ENCODE data around the gene AGXT2.

The AGXT2 gene

GRCh38 chr5:35069188-35069587, 21.4 kb upstream of the AGXT2 start:
- in situ Hi-C loops (cut with MboI; ENCODE audit: low sequenced_read_pairs): no loop called here
- no peak for DNase-seq (ENCODE audit: low spot score in 2 of 2)
- H3K4me3 ChIP-seq: no peak overlapping the region
- no peaks in the 10 kb centered on the region for H3K4me1 ChIP-seq
- H3K9me3 ChIP-seq: no peaks in the 10 kb centered on the region; the same call in 1 of the 2 replicates
- H3K27me3 ChIP-seq (ENCODE audit: low read depth): no peaks in the 10 kb centered on the region
- no peaks in the 10 kb centered on the region for H3K36me3 ChIP-seq (replicated peaks)

GRCh38 chr5:35067985-35068384, 20.2 kb upstream of the AGXT2 start:
- no peak for DNase-seq (ENCODE audit: low spot score in 2 of 2)
- Histone ChIP-seq H3K4me1 (no peaks in the 10 kb centered on the region), H3K27me3 (ENCODE audit: low read depth) (no peaks in the 10 kb centered on the region), H3K36me3 (replicated peaks) (no peaks in the 10 kb centered on the region), H3K4me3 (no peak overlapping the region), H3K9me3 (no peaks in the 10 kb centered on the region)
- in situ Hi-C loops (cut with MboI; ENCODE audit: low sequenced_read_pairs): no loop called here

- no peak for DNase-seq (ENCODE audit: low spot score in 2 of 2)
- Histone ChIP-seq H3K4me3 (no peak overlapping the region), H3K4me1 (no peaks in the 10 kb centered on the region), H3K9me3 (no peaks in the 10 kb centered on the region), H3K36me3 (replicated peaks) (no peaks in the 10 kb centered on the region), H3K27me3 (ENCODE audit: low read depth) (no peaks in the 10 kb centered on the region)
- in situ Hi-C loops (cut with MboI; ENCODE audit: low sequenced_read_pairs): no loop called here
These were observed 18.6 kb upstream of the AGXT2 start for GRCh38 chr5:35066260-35066795.

GRCh38 chr5:35063414-35063813, 15.7 kb upstream of the AGXT2 start:
- no peaks in the 10 kb centered on the region for H3K9me3 ChIP-seq
- no peaks in the 10 kb centered on the region for H3K4me1 ChIP-seq
- H3K4me3 ChIP-seq: no peak overlapping the region
- no peaks in the 10 kb centered on the region for H3K27me3 ChIP-seq (ENCODE audit: low read depth)
- DNase-seq (ENCODE audit: low spot score in 2 of 2): no peak
- in situ Hi-C loops (cut with MboI; ENCODE audit: low sequenced_read_pairs): no loop called here
- H3K36me3 ChIP-seq (replicated peaks): no peaks in the 10 kb centered on the region

GRCh38 chr5:35061211-35061770, 13.5 kb upstream of the AGXT2 start:
- no peaks in the 10 kb centered on the region for H3K4me1 ChIP-seq
- no peak overlapping the region for H3K4me3 ChIP-seq
- in situ Hi-C loops (cut with MboI; ENCODE audit: low sequenced_read_pairs): no loop called here
- DNase-seq (ENCODE audit: low spot score in 2 of 2): no peak
- no peaks in the 10 kb centered on the region for H3K27me3 ChIP-seq (ENCODE audit: low read depth)
- H3K9me3 ChIP-seq: no peaks in the 10 kb centered on the region
- H3K36me3 ChIP-seq (replicated peaks): no peaks in the 10 kb centered on the region

- no peaks in the 10 kb centered on the region for H3K36me3 ChIP-seq (replicated peaks)
- no peaks in the 10 kb centered on the region for H3K27me3 ChIP-seq (ENCODE audit: low read depth)
- H3K4me1 ChIP-seq: no peaks in the 10 kb centered on the region
- in situ Hi-C loops (cut with MboI; ENCODE audit: low sequenced_read_pairs): no loop called here
- H3K4me3 ChIP-seq: no peak overlapping the region
- no peaks in the 10 kb centered on the region for H3K9me3 ChIP-seq
- no peak for DNase-seq (ENCODE audit: low spot score in 2 of 2)
These were observed 12.5 kb upstream of the AGXT2 start for GRCh38 chr5:35060236-35060635.

GRCh38 chr5:35059251-35059650, 11.5 kb upstream of the AGXT2 start:
- no peak overlapping the region for H3K4me3 ChIP-seq
- no peaks in the 10 kb centered on the region for H3K36me3 ChIP-seq (replicated peaks)
- no peaks in the 10 kb centered on the region for H3K9me3 ChIP-seq
- H3K27me3 ChIP-seq (ENCODE audit: low read depth): no peaks in the 10 kb centered on the region
- DNase-seq (ENCODE audit: low spot score in 2 of 2): no peak
- in situ Hi-C loops (cut with MboI; ENCODE audit: low sequenced_read_pairs): no loop called here
- H3K4me1 ChIP-seq: no peaks in the 10 kb centered on the region

GRCh38 chr5:35058374-35058788, 10.6 kb upstream of the AGXT2 start:
- H3K27me3 ChIP-seq (ENCODE audit: low read depth): no peaks in the 10 kb centered on the region
- H3K4me3 ChIP-seq: no peak overlapping the region

GRCh38 chr5:35056686-35057085, 8.9 kb upstream of the AGXT2 start:
- H3K9me3 ChIP-seq: no peaks in the 10 kb centered on the region
- DNase-seq (ENCODE audit: low spot score in 2 of 2): no peak
- no peaks in the 10 kb centered on the region for H3K27me3 ChIP-seq (ENCODE audit: low read depth)
- H3K36me3 ChIP-seq (replicated peaks): no peaks in the 10 kb centered on the region
- in situ Hi-C loops (cut with MboI; ENCODE audit: low sequenced_read_pairs): no loop called here
- H3K4me3 ChIP-seq: no peak overlapping the region
- no peaks in the 10 kb centered on the region for H3K4me1 ChIP-seq

More at GRCh38 chr5:35058374-35058788, 10.6 kb upstream of the AGXT2 start:
- in situ Hi-C loops (cut with MboI; ENCODE audit: low sequenced_read_pairs): no loop called here
- Histone ChIP-seq H3K36me3 (replicated peaks) (no peaks in the 10 kb centered on the region), H3K4me1 (no peaks in the 10 kb centered on the region), H3K9me3 (no peaks in the 10 kb centered on the region)
- no peak for DNase-seq (ENCODE audit: low spot score in 2 of 2)

GRCh38 chr5:35052838-35053237, 5.1 kb upstream of the AGXT2 start:
- in situ Hi-C loops (cut with MboI; ENCODE audit: low sequenced_read_pairs): no loop called here
- H3K9me3 ChIP-seq: no peaks in the 10 kb centered on the region
- DNase-seq (ENCODE audit: low spot score in 2 of 2): no peak

GRCh38 chr5:35050541-35051126, 2.9 kb upstream of the AGXT2 start:
- no peak for DNase-seq (ENCODE audit: low spot score in 2 of 2)
- H3K27me3 ChIP-seq (ENCODE audit: low read depth): no peaks in the 10 kb centered on the region
- no peaks in the 10 kb centered on the region for H3K9me3 ChIP-seq
- H3K36me3 ChIP-seq (replicated peaks): no peaks in the 10 kb centered on the region
- H3K4me1 ChIP-seq: no peaks in the 10 kb centered on the region
- H3K4me3 ChIP-seq: no peak overlapping the region
- in situ Hi-C loops (cut with MboI; ENCODE audit: low sequenced_read_pairs): no loop called here

More at GRCh38 chr5:35052838-35053237, 5.1 kb upstream of the AGXT2 start:
- Histone ChIP-seq H3K36me3 (replicated peaks) (no peaks in the 10 kb centered on the region), H3K4me1 (no peaks in the 10 kb centered on the region), H3K4me3 (no peak overlapping the region), H3K27me3 (ENCODE audit: low read depth) (no peaks in the 10 kb centered on the region)

GRCh38 chr5:35048910-35049309, 1.2 kb upstream of the AGXT2 start:
- Histone ChIP-seq H3K27me3 (ENCODE audit: low read depth) (no peaks in the 10 kb centered on the region), H3K4me3 (no peak overlapping the region), H3K36me3 (replicated peaks) (no peaks in the 10 kb centered on the region), H3K9me3 (no peaks in the 10 kb centered on the region), H3K4me1 (no peaks in the 10 kb centered on the region)
- no peak for DNase-seq (ENCODE audit: low spot score in 2 of 2)
- in situ Hi-C loops (cut with MboI; ENCODE audit: low sequenced_read_pairs): no loop called here

- no peak for DNase-seq (ENCODE audit: low spot score in 2 of 2)
- H3K4me1 ChIP-seq: no peaks in the 10 kb centered on the region
These were observed 975 bp downstream of the AGXT2 start for GRCh38 chr5:35046774-35047173.

GRCh38 chr5:35045280-35045679, 2.5 kb downstream of the AGXT2 start:
- H3K36me3 ChIP-seq (replicated peaks): no peaks in the 10 kb centered on the region
- no peak overlapping the region for H3K4me3 ChIP-seq
- in situ Hi-C loops (cut with MboI; ENCODE audit: low sequenced_read_pairs): no loop called here
- H3K4me1 ChIP-seq: no peaks in the 10 kb centered on the region
- H3K27me3 ChIP-seq (ENCODE audit: low read depth): 0 out of 2 replicates have a peak, but pooled peaks cover under 1% of the 10 kb centered on the region
- DNase-seq (ENCODE audit: low spot score in 2 of 2): no peak
- H3K9me3 ChIP-seq: no peaks in the 10 kb centered on the region

More at GRCh38 chr5:35046774-35047173, 975 bp downstream of the AGXT2 start:
- no peak overlapping the region for H3K4me3 ChIP-seq
- H3K9me3 ChIP-seq: no peaks in the 10 kb centered on the region
- in situ Hi-C loops (cut with MboI; ENCODE audit: low sequenced_read_pairs): no loop called here
- H3K36me3 ChIP-seq (replicated peaks): no peaks in the 10 kb centered on the region
- no peaks in the 10 kb centered on the region for H3K27me3 ChIP-seq (ENCODE audit: low read depth)
